SK-N-SH (cell line): ENCODE results near the gene PRSS38. TPM values are rescaled to one million over a fixed set of nuclear protein-coding genes. Genes with fewer than 3 reads are reported as not detected.

Experiments
- CTCF ChIA-PET: fragments of 300-600, 350-600 bp; formaldehyde crosslinking; extraction: SDS; loops from one replicate; lab custom pipeline; 2021; lab: Yijun Ruan, JAX
- POLR2A ChIA-PET: fragments of 350-600 bp; sonication (Branson Sonifier 250); formaldehyde crosslinking; extraction: SDS; loops from one replicate; lab custom pipeline; 2020; ENCODE audit warnings: antibody characterized with exemption, inconsistent platforms; lab: Yijun Ruan, JAX
- DNase-seq: peaks from one replicate; pipeline ENCODE4 v3.0.0; 2012
- H2AFZ ChIP-seq: fragments of 200-600 bp; sonication (generic); 2 replicates; pipeline ENCODE4 v1.8.1; 2016; ENCODE audit warnings: antibody characterized with exemption, mild to moderate bottlenecking, low read depth
- H3F3A ChIP-seq: fragments of 200-600 bp; sonication (generic); replicated peaks from 2 replicates; pipeline ENCODE3; 2016; ENCODE audit warnings: antibody characterized with exemption, mild to moderate bottlenecking; ENCODE audit not compliant: insufficient read depth
- H3K27ac ChIP-seq, 2 experiments: fragments of 200-500 bp in 1 of 2; fragments of 200-600 bp in 1 of 2; sonication (Bioruptor generic) in 1 of 2; sonication (generic), shearing (Covaris generic) in 1 of 2; 2 replicates each; pipeline versions ENCODE4 v1.5.1 to v1.6.1; 2014 to 2016; ENCODE audit warnings: low read depth in 2 of 2, inconsistent platforms in 1 of 2, low read length in 1 of 2, mild to moderate bottlenecking in 1 of 2, mixed read lengths in 1 of 2
- H3K27me3 ChIP-seq: fragments of 200-600 bp; sonication (generic), shearing (Covaris generic); 2 replicates; pipeline ENCODE4 v1.6.1; 2016; ENCODE audit warnings: mixed run types; ENCODE audit not compliant: insufficient read depth
- H3K36me3 ChIP-seq, 2 experiments: fragments of 200-500 bp in 1 of 2; fragments of 200-600 bp in 1 of 2; sonication (Bioruptor generic) in 1 of 2; sonication (generic) in 1 of 2; replicated peaks in 1 of 2; 2 replicates each; pipeline versions ENCODE3 to v1.5.1; 2014 to 2016; ENCODE audit warnings: low read length in 1 of 2, mild to moderate bottlenecking in 1 of 2; ENCODE audit not compliant: insufficient read depth in 2 of 2, control insufficient read depth in 1 of 2
- H3K4me1 ChIP-seq, 2 experiments: fragments of 200-500 bp in 1 of 2; fragments of 200-600 bp in 1 of 2; sonication (Bioruptor generic) in 1 of 2; sonication (generic), shearing (Covaris generic) in 1 of 2; 2 replicates each; pipeline versions ENCODE4 v1.5.1 to v1.6.1; 2014 to 2016; ENCODE audit warnings: low read depth in 1 of 2, low read length in 1 of 2, mixed run types in 1 of 2; ENCODE audit not compliant: insufficient read depth in 2 of 2, control insufficient read depth in 1 of 2
- H3K4me2 ChIP-seq: fragments of 200-600 bp; sonication (generic), shearing (Covaris generic); 2 replicates; pipeline ENCODE4 v1.6.1; 2017; ENCODE audit warnings: mixed run types
- H3K4me3 ChIP-seq, 2 experiments: fragments of 200-500 bp in 1 of 2; fragments of 200-600 bp in 1 of 2; sonication (Bioruptor generic) in 1 of 2; sonication (generic), shearing (Covaris generic) in 1 of 2; 2 replicates each; pipeline versions ENCODE4 v1.5.1 to v1.8.1; 2014 to 2016; ENCODE audit warnings: low read depth in 2 of 2, inconsistent platforms in 1 of 2, low read length in 1 of 2, mild to moderate bottlenecking in 1 of 2, mixed read lengths in 1 of 2, moderate library complexity in 1 of 2
- H3K79me2 ChIP-seq: fragments of 200-600 bp; sonication (generic); 2 replicates; pipeline ENCODE4 v1.8.1; 2017; ENCODE audit warnings: mild to moderate bottlenecking; ENCODE audit not compliant: insufficient read depth
- H3K9ac ChIP-seq: fragments of 200-600 bp; sonication (generic); 2 replicates; pipeline ENCODE4 v1.6.1; 2017; ENCODE audit warnings: mixed run types
- H3K9me2 ChIP-seq: fragments of 200-600 bp; sonication (generic); 2 replicates; pipeline ENCODE4 v1.6.1; 2017; ENCODE audit warnings: mixed run types
- H3K9me3 ChIP-seq: fragments of 200-600 bp; sonication (generic); 2 replicates; pipeline ENCODE4 v1.6.1; 2017; ENCODE audit warnings: mixed run types, mild to moderate bottlenecking, moderate library complexity
- H4K20me1 ChIP-seq: fragments of 200-600 bp; sonication (generic); 2 replicates; pipeline ENCODE4 v1.6.1; 2017; ENCODE audit warnings: mild to moderate bottlenecking, mixed run types; ENCODE audit not compliant: insufficient read depth
- CHD2 ChIP-seq: fragments of 150-350 bp; IDR thresholded peaks from 2 replicates; pipeline ENCODE4 v1.6.1; 2018; ENCODE audit warnings: low read length; ENCODE audit not compliant: partially characterized antibody
- EP300 ChIP-seq, 2 experiments: IDR thresholded peaks; 2 replicates each; pipeline versions ENCODE4 v1.4.0 to v1.6.1; 2012; ENCODE audit warnings: borderline replicate concordance in 1 of 2, low read depth in 1 of 2, low read length in 1 of 2
- FOXJ3 ChIP-seq: sonication (generic); formaldehyde crosslinking; IDR thresholded peaks from 2 replicates; pipeline ENCODE4 v1.5.1; 2020; ENCODE audit warnings: mild to moderate bottlenecking, missing genetic modification reagents
- FOXM1 ChIP-seq: IDR thresholded peaks from 2 replicates; pipeline ENCODE4 v1.4.0; 2012; ENCODE audit warnings: low read depth, mild to moderate bottlenecking
- RFX5 ChIP-seq: IDR thresholded peaks from 2 replicates; pipeline ENCODE4 v1.6.1; 2012; ENCODE audit warnings: mild to moderate bottlenecking, improper control_type of control experiment, low read length
- RXRA ChIP-seq: IDR thresholded peaks from 2 replicates; pipeline ENCODE4 v1.4.0; 2012; ENCODE audit warnings: low read depth, mild to moderate bottlenecking, borderline replicate concordance
- SIN3A ChIP-seq: IDR thresholded peaks from 2 replicates; pipeline ENCODE4 v1.6.1; 2012; ENCODE audit warnings: low read depth, mild to moderate bottlenecking, low read length, moderate library complexity, borderline replicate concordance
- TEAD4 ChIP-seq: IDR thresholded peaks from 2 replicates; pipeline ENCODE4 v1.4.0; 2012; ENCODE audit warnings: mild to moderate bottlenecking, borderline replicate concordance; ENCODE audit not compliant: insufficient read depth
- USF2 ChIP-seq: fragments of 150-350 bp; IDR thresholded peaks from 2 replicates; pipeline ENCODE4 v1.6.1; 2017; ENCODE audit warnings: antibody characterized with exemption, low read length, low read depth, borderline replicate concordance
- WGBS: methylation state at CpG from one replicate; pipeline ENCODE4 v1.1.6; 2017; ENCODE audit warnings: low lambda C conversion rate; 5-methylcytosine and 5-hydroxymethylcytosine counted together
- polyA plus RNA-seq, 3 experiments: library from polyadenylated mRNA; depleted of rRNA; stranded (reverse); fragments of >200 nt; gene quantifications; 2 replicates each; pipeline ENCODE4 v1.2.3, GENCODE V29; 2012

The PRSS38 gene
- polyA plus RNA-seq, 1 of the 3 experiments (the other 2 are of a cell fraction) = not detected

- Histone ChIP-seq H3K9ac (no peak overlapping the region), H3K79me2 (no peaks in the 10 kb centered on the region), H3K36me3 (peaks cover 0 to 15% of the 10 kb centered on the region in 2 experiments), H3K27me3 (no peaks in the 10 kb centered on the region), H3K27ac (no peak overlapping the region), H3K4me2 (no peak overlapping the region), H3K4me3 (no peak overlapping the region), H3K9me3 (no peaks in the 10 kb centered on the region), H3K9me2 (no peaks in the 10 kb centered on the region), H3F3A (peaks cover 11% of the 10 kb centered on the region), H4K20me1 (no peaks in the 10 kb centered on the region), H3K4me1 (peaks cover 3 to 4% of the 10 kb centered on the region in 2 experiments; a peak in 2 of 4 replicates), H2AFZ (no peak overlapping the region)
- TF ChIP-seq SIN3A (no peak), RFX5 (no peak), FOXJ3 (CRISPR knock-in tag) (no peak), USF2 (no peak), TEAD4 (no peak), EP300 (IDR thresholded peaks at IDR 0.05; ENCODE audit: borderline replicate concordance in 1 of 2, low read depth in 1 of 2, low read length in 1 of 2) (no peak)
- ChIA-PET POLR2A (no interaction called here), CTCF (no interaction called here)
- WGBS = 88% methylated on average over 6 of the region's 15 CpGs
- DNase-seq = no peak
These were observed 34.1 kb upstream of the PRSS38 start for GRCh38 chr1:227781314-227781930.

- peaks cover 9% of the 10 kb centered on the region for H3F3A ChIP-seq
- TF ChIP-seq RXRA = no peak
- TF ChIP-seq RFX5 = no peak
- no peak for TF ChIP-seq FOXM1
- no peak for TF ChIP-seq CHD2
- H3K4me3 ChIP-seq = no peak overlapping the region
- H3K4me1 ChIP-seq = peaks cover 0 to 8% of the 10 kb centered on the region in 2 experiments; a peak in 1 of 4 replicates
- no peak overlapping the region for H3K9ac ChIP-seq
- CTCF ChIA-PET = no interaction called here
- 91% methylated on average over 4 of the region's 4 CpGs for WGBS
- POLR2A ChIA-PET = no interaction called here
- H3K4me2 ChIP-seq = no peak overlapping the region
- H3K79me2 ChIP-seq = no peaks in the 10 kb centered on the region
- no peak overlapping the region for H3K27ac ChIP-seq
- DNase-seq = no peak
- no peaks in the 10 kb centered on the region for H4K20me1 ChIP-seq
- H3K9me3 ChIP-seq = no peaks in the 10 kb centered on the region
- no peaks in the 10 kb centered on the region for H3K9me2 ChIP-seq
- no peaks in the 10 kb centered on the region for H3K27me3 ChIP-seq
- H2AFZ ChIP-seq = no peak overlapping the region
- peaks cover 0 to 15% of the 10 kb centered on the region in 2 experiments for H3K36me3 ChIP-seq
These were observed 33.2 kb upstream of the PRSS38 start for GRCh38 chr1:227782226-227782625.
